ENCODE measurements around the gene IFNA6. TPM values are rescaled to one million over a fixed set of nuclear protein-coding genes. Genes with fewer than 3 reads are reported as not detected.

Gene IFNA6
- total RNA-seq, 1 experiment from 2014 or later, result not detected

- TF ChIP-seq REST (IDR thresholded peaks at IDR 0.05; ENCODE audit: low read depth) (no peak), MAX (IDR thresholded peaks at IDR 0.05) (peak; percentile 57; the same call in 1 of the 2 replicates), ELF1 (IDR thresholded peaks at IDR 0.05; ENCODE audit: borderline replicate concordance, low read depth) (peak; percentile 76), CBX3 (IDR thresholded peaks at IDR 0.05; ENCODE audit: low read depth) (no peak)
Observed at GRCh38 chr9:21334701-21335632, 15.7 kb downstream of the IFNA6 start, which contains the start of gene KLHL9 (continued).

- Histone ChIP-seq H3K36me3 (ENCODE audit: control insufficient read depth in 1 of 2, insufficient read depth in 2 of 2, low read length in 2 of 2) (peaks cover 2 to 15% of the 10 kb centered on the region in 2 experiments; a peak in 3 of 4 replicates), H3K4me1 (ENCODE audit: control insufficient read depth in 1 of 2, insufficient read depth in 2 of 2, low read length in 2 of 2) (peaks cover 3 to 23% of the 10 kb centered on the region in 2 experiments; a peak in 3 of 4 replicates), H3K4me3 (replicated peaks in 1 of 2; ENCODE audit: low read depth in 1 of 2, low read length in 2 of 2) (no peak overlapping the region), H3K4me2 (ENCODE audit: low read length) (no peak overlapping the region), H3K79me2 (ENCODE audit: insufficient read depth, low read length) (peaks cover 69% of the 10 kb centered on the region), H3K27me3 (ENCODE audit: insufficient read depth, low read length) (no peaks in the 10 kb centered on the region), H3K9ac (ENCODE audit: low read length) (no peak overlapping the region), H4K20me1 (ENCODE audit: insufficient read depth) (no peaks in the 10 kb centered on the region; the same call in 1 of the 2 replicates), H2AFZ (ENCODE audit: low read depth, low read length, poor library complexity, severe bottlenecking) (no peak overlapping the region), H3K9me2 (ENCODE audit: insufficient read depth) (no peaks in the 10 kb centered on the region), H3K9me3 (ENCODE audit: control insufficient read depth in 1 of 2, insufficient read depth in 1 of 2, low read depth in 1 of 2, low read length in 2 of 2) (no peaks in the 10 kb centered on the region), H3K27ac (ENCODE audit: low read depth, low read length) (no peak overlapping the region)
- BruUV-seq (replicated peaks), result no TSS peak
- no peak for DNase-seq (ENCODE audit: low read depth, low spot score)
- intact Hi-C loops (cut with micrococcal nuclease), result no loop called here
- RAD21 ChIA-PET (ENCODE audit: low non-redundant PET in 1 of 2, low total read pairs in 2 of 2, uncharacterized antibody in 2 of 2, unreplicated experiment in 2 of 2), result no interaction called here
- no peak for TF ChIP-seq CBX3 (IDR thresholded peaks at IDR 0.05; ENCODE audit: low read depth)
- no peak for TF ChIP-seq SIN3A (IDR thresholded peaks at IDR 0.05; ENCODE audit: low read depth)
- TF ChIP-seq ZBTB33 (IDR thresholded peaks at IDR 0.05; ENCODE audit: extremely low read depth, insufficient replicate concordance, low read length), result no peak
- TF ChIP-seq EGR1 (IDR thresholded peaks at IDR 0.05; ENCODE audit: low read depth), result no peak
- TF ChIP-seq RAD21 (IDR thresholded peaks at IDR 0.05; ENCODE audit: low read depth), result no peak
- POLR2A ChIA-PET, result no interaction called here
- CTCF ChIA-PET, result interaction anchor here (1.2 to 1.6 kb wide), 2 partner anchors 15 to 63 kb away, joined by 5 to 10 read pairs; no protein-coding TSS in a partner anchor
- no peak for ATAC-seq
Observed at GRCh38 chr9:21333226-21333625, 17.5 kb downstream of the IFNA6 start.
